Daoy (cell line): ENCODE results near the gene GAK. TPM values are rescaled to one million over a fixed set of nuclear protein-coding genes. Genes with fewer than 3 reads are reported as not detected.
"Not testable (repeated sequence)": the region's sequence is repeated elsewhere in the genome, so short reads cannot be mapped to it uniquely, and the experiment has no call there.

Experiments used
- DNase-seq: peaks from one replicate; pipeline ENCODE4 v3.0.0-alpha.2; 2015; ENCODE audit warnings: low read depth
- total RNA-seq: library from RNA; depleted of rRNA; stranded (reverse); fragments of >200 nt; shearing (Covaris generic); gene quantifications from 2 replicates; pipeline ENCODE4 v1.2.3, GENCODE V29; 2014

GAK gene
- total RNA-seq, 1 experiment from 2014 or later: 71.9 TPM

GRCh38 chr4:952881-953573, 20.9 kb upstream of the GAK start:
- no peak for DNase-seq

DNA sequence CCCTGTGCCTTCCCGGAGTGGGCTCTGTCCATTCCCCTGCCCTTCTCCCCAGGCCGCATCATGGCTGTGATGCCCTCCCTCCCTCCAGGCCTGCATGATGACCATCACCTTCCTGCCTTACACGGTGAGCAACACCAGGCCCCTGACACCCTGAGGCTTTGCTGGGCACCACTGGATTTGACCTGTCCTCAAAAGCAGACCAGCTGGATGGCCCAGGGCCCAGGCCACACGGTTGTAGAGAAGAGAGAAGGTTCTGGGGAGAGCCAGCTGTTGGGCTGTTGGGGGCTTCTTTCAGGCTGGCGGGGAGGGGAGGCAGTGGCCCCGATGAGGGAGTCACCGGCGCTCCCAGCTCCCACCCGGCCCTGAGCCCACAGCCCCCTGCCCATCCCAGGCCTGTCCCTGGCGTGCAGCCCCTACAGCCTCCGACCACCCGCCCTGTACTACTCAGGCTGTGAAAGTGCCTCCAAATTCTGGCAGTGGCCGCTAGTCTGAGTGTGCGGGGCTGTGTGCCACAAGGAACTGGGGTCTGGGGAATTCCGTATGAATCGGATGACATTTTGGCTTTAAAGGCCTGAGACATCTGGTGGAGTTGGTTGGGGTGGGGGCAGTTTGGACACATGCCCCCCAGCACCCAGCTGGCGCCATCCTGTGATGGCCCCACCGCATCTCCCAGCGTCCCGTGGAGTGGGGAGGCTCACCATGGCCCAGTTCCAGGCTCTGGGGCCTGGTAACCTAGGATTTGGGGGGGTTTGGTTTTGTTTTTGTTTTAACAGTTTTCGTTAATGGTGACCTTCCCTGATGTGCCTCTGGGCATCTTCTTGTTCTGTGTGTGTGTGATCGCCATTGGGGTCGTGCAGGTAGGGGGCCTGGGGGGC, 19.7 kb upstream of the GAK start:
- no peak for DNase-seq

GRCh38 chr4:951186-951585, 19.1 kb upstream of the GAK start:
- DNase-seq: no peak

DNA sequence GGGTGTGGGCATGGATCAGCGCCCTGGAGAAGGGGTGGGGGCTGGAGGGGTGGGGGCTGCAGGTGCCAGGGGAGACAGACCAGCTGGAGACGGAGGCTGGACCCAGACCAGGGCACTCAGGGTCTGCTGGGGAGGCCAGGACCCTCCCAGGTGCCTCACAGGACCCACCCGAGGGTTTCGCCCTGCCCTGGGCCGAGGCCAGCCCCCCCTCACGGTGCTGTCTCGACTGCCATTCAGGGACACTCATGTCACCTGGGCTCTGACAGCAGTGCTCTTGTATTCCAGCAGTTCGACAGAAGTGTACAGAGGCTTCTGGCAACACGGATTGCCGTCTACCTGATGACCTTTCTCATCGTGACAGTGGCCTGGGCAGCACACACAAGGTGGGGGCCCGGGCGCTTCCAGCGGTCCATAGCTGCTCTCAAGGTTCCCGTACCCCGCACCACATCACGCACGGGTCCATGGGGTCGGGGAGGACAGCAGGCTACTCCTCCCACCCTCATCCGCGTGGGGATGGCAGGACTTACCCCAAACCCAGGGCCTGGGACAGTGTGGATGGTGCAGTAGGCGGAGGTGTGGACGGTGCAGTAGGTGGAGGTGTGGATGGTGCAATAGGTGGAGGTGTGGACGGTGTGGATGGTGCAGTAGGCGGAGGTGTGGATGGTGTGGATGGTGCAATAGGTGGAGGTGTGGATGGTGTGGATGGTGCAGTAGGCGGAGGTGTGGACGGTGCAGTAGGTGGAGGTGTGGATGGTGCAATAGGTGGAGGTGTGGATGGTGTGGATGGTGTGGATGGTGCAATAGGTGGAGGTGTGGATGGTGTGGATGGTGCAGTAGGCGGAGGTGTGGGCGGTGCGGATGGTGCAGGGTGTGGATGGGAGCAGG, 18.3 kb upstream of the GAK start:
- DNase-seq: no peak

- DNase-seq: no peak
Measured at GRCh38 chr4:949656-950055, 17.5 kb upstream of the GAK start.

GRCh38 chr4:948936-949300, 16.8 kb upstream of the GAK start:
- no peak for DNase-seq

DNA sequence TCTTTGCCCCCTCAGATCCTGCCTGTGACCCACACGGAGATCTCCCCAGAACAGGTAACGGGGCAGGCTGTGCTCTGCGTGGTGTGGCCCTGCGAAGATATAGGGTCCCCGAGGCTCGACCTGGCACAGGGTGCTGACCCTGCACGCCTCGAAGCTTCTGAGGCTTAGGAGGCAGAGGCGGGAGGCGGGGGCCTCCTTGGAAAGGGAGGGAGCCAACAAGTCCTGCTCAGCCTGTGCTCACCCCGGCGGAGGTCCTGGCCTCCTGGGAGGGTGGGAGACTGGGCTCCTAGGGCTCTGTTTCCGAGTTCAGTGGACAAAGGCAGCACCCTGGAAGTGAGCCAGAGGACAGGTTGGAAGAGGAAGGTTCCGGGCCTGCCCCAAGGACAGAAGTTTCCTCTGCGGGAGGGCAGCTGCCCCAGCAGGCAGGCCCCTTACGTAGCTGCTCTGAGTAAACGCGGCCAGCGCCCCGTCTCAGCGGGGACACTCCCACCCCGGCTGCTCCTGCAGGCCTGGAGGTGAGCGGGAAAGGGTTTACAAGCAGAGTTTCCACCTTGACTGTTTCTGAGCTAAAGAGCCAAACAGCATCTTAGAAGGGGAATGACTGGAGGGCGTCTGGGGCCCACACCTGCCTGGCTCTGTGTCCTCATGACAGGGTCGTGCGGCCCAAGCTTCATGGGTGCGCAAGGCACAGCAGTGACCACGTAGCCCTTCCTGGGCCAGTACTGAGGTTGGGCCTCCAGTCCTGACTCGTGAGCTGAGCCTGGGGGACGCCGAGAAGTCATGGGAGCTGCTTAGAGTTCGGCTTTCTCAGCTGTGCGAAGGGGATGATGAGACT, 16.2 kb upstream of the GAK start:
- no peak for DNase-seq

GRCh38 chr4:947491-947971, 15.4 kb upstream of the GAK start:
- no peak for DNase-seq

- DNase-seq: no peak
Measured at GRCh38 chr4:946517-947471, 14.7 kb upstream of the GAK start.

DNA sequence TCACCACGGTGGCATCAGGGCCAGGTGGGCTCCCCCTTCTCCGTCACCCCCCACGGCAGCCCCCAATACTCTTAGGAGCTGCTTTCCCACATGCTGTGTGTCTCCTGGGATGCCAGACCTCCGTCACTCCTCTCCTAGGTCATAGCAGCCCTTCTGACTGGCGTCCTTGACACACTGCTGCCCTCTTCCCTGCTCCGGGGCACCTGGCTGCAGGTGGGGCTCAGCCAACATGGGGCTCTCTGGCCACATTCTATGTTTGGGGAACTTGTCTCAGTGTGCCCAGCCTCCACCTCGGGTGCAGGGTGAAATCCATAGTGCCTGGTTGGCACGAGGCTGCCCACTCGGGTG, 14.0 kb upstream of the GAK start:
- DNase-seq: peak; percentile 1

DNA sequence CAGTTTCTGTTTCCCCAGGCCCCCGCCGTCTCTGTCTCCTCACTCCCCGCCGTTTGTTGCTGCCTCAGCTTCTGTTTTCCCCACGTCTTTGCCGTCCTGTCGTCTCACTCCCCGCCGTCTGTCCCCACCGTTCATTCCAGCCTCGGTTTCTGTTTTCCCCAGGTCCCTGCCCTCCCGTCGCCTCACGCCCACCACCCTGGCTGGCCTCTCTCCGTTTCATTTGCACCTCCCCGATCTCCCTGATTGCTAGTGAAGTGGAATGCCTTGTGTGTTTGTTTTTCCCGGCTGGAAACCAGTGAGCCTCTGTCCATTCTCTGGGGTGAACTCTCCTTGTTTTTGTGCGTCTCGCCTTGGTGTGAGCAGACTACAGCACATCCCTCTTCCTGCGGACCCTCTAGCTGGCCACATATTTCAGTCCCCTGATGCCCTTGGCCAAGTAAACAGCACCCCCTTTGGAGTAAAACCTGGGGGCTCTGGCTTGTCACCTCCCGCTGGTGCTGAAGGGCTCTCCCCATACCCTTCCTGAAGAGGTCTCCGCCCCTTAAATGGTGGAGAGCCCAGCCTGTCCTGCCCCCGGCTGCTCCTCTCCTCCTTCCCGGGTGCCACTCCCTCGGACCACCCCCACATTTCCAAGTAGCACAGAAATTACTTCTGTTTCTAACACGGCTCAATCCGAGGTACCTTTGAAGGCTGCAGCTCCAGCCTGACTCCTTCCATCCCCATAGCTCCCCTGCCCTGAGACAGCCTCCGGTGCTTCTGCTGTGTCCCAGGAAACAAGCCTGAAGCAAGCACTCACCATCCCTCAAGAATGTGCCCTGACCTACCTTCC, 13.4 kb upstream of the GAK start:
- peak; percentile 1 for DNase-seq

DNA sequence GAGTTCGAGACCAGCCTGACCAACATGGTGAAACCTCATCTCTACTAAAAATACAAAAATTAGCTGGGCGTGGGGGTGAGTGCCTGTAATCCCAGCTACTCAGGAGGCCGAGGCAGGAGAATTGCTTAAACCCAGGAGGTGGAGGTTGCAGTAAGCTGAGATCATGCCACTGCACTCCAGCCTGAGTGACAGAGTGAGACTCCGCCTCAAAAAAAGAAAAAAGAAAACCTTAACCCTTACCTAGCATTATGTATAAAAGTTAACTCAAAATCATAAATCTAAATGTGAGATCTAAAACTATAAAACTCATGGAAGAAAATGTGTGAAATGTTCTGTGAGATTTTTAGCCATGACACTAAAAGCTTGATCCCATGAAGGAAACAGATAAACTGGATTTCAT, 7.4 kb upstream of the GAK start:
- DNase-seq: not testable (repeated sequence)

DNA sequence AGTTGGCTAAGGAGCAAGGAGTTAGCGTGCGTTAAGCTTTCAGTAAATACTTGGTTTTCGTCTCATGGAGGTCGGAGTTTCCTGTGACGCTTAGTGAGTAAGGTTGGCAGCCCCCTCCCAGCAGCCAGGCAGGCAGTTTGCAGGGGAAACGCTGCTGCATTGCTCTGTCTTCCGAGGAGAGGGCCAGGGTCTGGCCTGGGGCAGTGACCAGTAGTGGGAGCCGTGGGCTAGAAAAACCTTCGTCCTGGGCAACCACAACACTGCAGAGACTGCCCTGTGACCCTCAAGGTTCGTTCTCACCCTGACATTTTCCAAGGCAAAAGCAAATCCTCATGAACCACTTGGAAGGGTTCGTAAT, 576 bp upstream of the GAK start:
- peak; percentile 19 for DNase-seq

DNA sequence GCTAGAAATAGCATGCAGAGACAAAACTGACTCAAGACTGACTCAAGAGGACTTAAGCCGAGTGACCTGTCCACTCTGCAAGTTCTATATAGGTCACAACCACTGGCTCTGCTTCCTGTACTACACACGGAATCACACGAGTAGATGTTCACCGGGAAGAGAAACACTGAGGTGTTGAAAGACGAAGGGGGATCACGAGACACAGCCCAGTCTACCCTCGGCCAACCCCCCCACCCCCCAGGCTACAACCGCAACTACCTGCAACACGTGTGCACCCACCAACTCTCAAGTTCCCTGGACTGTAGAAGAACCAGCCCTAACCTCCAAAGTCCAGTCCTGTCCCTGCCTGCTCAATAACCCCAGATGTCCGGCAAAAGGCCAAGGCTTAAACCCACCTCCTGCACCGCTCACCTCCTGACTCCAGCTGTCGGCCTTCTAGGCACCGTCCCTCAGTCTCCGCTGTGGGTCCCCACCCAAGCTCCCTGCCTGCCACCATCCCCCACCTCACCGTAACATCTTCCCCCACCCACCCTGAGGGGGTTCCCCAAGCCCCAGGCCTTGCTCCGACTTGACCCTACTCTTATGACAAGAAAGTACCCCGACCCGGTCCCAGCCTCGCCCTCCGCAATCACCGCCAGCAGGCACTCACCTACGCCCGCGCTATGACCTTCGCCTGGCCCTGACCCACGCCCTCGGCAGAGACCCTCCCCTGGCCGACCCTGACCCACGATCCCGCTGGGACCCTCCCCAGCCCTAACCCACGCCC, 739 bp downstream of the GAK start:
- DNase-seq: peak; percentile 11

DNA sequence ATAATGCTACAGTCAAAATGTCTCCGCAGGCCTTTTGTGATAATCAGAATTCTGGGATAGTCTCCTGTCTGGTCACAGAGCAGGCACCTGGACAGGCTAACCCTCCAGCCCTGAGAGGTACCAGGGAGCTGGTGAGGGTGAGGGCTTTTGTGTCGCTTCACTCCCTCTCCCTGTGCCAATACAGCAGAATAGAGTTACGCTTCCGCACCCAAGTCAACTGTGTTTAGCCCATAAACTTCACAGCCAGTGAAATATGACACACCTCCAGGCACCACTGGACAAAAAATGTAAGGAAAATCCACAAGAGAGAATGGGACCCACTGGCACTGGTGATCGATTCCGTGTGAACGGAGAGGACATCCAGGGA, 1.3 kb downstream of the GAK start:
- DNase-seq: no peak

GRCh38 chr4:930028-930551, 2.0 kb downstream of the GAK start:
- no peak for DNase-seq

DNA sequence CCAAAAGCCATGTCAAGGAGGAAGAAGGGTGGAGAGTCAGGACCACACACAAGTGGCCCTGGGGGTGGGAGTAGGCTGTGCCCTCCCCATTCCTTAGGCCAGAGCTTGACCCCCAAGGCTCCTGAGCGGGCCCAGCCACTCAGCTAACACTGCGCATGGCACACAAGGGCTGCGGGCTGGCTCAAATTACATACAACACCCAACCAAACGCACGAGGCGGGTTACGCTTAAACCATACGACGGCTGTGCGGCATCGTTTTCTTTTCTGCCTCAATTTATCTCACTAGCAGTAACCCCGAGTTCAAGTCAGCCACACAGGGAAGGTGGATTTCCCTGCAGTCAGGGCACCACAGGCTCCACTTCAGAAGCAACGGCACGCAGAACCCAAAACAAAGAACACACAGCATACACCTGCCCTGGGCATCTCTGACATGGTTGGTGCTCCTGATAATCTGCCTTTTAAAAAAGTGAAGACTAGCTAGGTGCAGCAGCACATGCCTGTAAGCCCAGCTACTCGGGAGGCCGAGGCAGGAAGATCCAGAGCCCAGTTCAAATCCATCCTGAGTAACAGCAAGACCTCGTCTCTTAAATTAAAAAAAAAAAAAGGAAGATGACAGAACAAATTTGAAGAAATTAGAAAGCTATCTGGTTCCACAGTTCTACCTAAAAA, 2.9 kb downstream of the GAK start:
- no peak for DNase-seq

- not testable (repeated sequence) for DNase-seq
Measured at GRCh38 chr4:927566-927965, 4.5 kb downstream of the GAK start.
